ENCODE data around the gene CHP1.
A peak's percentile ranks its signal among the peaks of the same experiment; 100 is the strongest.

The CHP1 gene

DNA sequence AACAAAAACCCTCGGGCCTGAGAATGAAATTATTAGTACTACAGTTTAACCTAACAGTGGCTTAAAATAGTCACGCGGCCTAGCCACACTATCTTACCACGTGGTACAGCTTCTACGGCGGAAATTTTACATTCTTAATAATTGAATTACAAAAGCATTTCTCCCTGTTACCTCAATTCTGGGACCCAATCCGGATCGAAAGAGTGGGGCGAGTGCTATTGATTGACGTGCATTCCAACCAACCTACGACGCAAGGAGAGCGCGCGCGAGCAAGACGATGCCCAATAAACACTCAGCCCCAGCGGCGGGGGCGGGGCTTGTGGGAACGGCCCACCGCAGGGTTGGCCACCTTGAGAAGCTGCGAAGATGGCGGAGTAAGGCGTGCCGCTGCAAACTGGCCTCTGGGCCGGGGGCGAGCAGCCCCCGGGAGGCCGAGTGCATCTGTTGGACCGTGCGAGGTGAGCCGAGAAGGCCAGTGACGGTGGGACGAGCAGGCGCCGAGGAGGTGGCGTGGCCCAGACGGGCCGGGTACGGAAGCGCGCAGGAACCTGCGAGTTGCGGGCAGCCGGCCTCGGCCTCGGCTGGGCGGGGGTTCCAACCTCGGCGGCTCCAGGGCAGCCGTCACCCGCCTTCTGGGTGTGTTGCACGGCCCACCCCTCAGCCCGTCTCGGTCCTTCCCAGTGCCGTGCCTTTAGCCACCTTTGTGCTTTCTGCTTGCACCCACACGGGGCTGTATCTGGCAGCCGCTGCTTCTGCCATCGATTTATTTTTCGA, 52.8 kb downstream of the CHP1 start (continued):
- TF ChIP-seq, protein P1, sequence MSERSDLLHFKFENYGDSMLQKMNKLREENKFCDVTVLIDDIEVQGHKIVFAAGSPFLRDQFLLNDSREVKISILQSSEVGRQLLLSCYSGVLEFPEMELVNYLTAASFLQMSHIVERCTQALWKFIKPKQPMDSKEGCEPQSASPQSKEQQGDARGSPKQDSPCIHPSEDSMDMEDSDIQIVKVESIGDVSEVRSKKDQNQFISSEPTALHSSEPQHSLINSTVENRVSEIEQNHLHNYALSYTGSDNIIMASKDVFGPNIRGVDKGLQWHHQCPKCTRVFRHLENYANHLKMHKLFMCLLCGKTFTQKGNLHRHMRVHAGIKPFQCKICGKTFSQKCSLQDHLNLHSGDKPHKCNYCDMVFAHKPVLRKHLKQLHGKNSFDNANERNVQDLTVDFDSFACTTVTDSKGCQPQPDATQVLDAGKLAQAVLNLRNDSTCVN (tag by site-specific recombination; optimal IDR thresholded peaks at IDR 0.05): peak; percentile 88
- no peak for TF ChIP-seq ZNF549 (tag by site-specific recombination; IDR thresholded peaks at IDR 0.05)
- no peak for TF ChIP-seq ZNF830 (tag by site-specific recombination; IDR thresholded peaks at IDR 0.05; ENCODE audit: low read depth)
- TF ChIP-seq ZNF404 (tag by site-specific recombination; IDR thresholded peaks at IDR 0.05): no peak
- TF ChIP-seq ZNF274 (IDR thresholded peaks at IDR 0.05; ENCODE audit: low read length): no peak
- no peak for TF ChIP-seq ZNF274 (tag by site-specific recombination; IDR thresholded peaks at IDR 0.05; ENCODE audit: borderline replicate concordance)
- no peak for TF ChIP-seq ZNF266 (tag by site-specific recombination; IDR thresholded peaks at IDR 0.05; ENCODE audit: low read depth)
- TF ChIP-seq, protein P2, sequence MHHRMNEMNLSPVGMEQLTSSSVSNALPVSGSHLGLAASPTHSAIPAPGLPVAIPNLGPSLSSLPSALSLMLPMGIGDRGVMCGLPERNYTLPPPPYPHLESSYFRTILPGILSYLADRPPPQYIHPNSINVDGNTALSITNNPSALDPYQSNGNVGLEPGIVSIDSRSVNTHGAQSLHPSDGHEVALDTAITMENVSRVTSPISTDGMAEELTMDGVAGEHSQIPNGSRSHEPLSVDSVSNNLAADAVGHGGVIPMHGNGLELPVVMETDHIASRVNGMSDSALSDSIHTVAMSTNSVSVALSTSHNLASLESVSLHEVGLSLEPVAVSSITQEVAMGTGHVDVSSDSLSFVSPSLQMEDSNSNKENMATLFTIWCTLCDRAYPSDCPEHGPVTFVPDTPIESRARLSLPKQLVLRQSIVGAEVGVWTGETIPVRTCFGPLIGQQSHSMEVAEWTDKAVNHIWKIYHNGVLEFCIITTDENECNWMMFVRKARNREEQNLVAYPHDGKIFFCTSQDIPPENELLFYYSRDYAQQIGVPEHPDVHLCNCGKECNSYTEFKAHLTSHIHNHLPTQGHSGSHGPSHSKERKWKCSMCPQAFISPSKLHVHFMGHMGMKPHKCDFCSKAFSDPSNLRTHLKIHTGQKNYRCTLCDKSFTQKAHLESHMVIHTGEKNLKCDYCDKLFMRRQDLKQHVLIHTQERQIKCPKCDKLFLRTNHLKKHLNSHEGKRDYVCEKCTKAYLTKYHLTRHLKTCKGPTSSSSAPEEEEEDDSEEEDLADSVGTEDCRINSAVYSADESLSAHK (tag by site-specific recombination; IDR thresholded peaks at IDR 0.05): no peak
- TF ChIP-seq ZNF248 (tag by site-specific recombination; IDR thresholded peaks at IDR 0.05): no peak
- TF ChIP-seq PRDM1 (tag by site-specific recombination; IDR thresholded peaks at IDR 0.05): no peak
- TF ChIP-seq ZNF175 (tag by site-specific recombination; IDR thresholded peaks at IDR 0.05): no peak
- peak; percentile 46; the same call in 1 of the 2 replicates for TF ChIP-seq KLF7 (tag by site-specific recombination; IDR thresholded peaks at IDR 0.05; ENCODE audit: borderline replicate concordance)
- TF ChIP-seq ZNF792 (tag by site-specific recombination; IDR thresholded peaks at IDR 0.05): no peak
- no peak for TF ChIP-seq ZNF350 (tag by site-specific recombination; IDR thresholded peaks at IDR 0.05)
- TF ChIP-seq ZNF133 (tag by site-specific recombination; IDR thresholded peaks at IDR 0.05): no peak
- TF ChIP-seq ZNF423 (tag by site-specific recombination; IDR thresholded peaks at IDR 0.05): no peak
- TF ChIP-seq, protein P3, sequence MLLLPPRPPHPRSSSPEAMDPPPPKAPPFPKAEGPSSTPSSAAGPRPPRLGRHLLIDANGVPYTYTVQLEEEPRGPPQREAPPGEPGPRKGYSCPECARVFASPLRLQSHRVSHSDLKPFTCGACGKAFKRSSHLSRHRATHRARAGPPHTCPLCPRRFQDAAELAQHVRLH (tag by site-specific recombination; IDR thresholded peaks at IDR 0.05): no peak
- TF ChIP-seq ZNF776 (tag by site-specific recombination; IDR thresholded peaks at IDR 0.05; ENCODE audit: borderline replicate concordance): no peak
- TF ChIP-seq, protein P4, sequence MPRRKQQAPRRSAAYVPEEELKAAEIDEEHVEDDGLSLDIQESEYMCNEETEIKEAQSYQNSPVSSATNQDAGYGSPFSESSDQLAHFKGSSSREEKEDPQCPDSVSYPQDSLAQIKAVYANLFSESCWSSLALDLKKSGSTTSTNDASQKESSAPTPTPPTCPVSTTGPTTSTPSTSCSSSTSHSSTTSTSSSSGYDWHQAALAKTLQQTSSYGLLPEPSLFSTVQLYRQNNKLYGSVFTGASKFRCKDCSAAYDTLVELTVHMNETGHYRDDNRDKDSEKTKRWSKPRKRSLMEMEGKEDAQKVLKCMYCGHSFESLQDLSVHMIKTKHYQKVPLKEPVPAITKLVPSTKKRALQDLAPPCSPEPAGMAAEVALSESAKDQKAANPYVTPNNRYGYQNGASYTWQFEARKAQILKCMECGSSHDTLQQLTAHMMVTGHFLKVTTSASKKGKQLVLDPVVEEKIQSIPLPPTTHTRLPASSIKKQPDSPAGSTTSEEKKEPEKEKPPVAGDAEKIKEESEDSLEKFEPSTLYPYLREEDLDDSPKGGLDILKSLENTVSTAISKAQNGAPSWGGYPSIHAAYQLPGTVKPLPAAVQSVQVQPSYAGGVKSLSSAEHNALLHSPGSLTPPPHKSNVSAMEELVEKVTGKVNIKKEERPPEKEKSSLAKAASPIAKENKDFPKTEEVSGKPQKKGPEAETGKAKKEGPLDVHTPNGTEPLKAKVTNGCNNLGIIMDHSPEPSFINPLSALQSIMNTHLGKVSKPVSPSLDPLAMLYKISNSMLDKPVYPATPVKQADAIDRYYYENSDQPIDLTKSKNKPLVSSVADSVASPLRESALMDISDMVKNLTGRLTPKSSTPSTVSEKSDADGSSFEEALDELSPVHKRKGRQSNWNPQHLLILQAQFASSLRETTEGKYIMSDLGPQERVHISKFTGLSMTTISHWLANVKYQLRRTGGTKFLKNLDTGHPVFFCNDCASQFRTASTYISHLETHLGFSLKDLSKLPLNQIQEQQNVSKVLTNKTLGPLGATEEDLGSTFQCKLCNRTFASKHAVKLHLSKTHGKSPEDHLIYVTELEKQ (tag by site-specific recombination; IDR thresholded peaks at IDR 0.05; ENCODE audit: borderline replicate concordance): no peak
- no peak for TF ChIP-seq ZNF354C (tag by site-specific recombination; IDR thresholded peaks at IDR 0.05; ENCODE audit: borderline replicate concordance, low read depth)
- no peak for TF ChIP-seq OVOL3 (tag by site-specific recombination; IDR thresholded peaks at IDR 0.05)
- no peak for TF ChIP-seq MYNN (tag by site-specific recombination; IDR thresholded peaks at IDR 0.05; ENCODE audit: borderline replicate concordance)
- TF ChIP-seq ZNF596 (tag by site-specific recombination; IDR thresholded peaks at IDR 0.05): no peak
- TF ChIP-seq ZFHX2 (tag by site-specific recombination; conservative IDR thresholded peaks at IDR 0.05): peak; percentile 32; the same call in 1 of the 2 replicates
- TF ChIP-seq ZNF560 (tag by site-specific recombination; IDR thresholded peaks at IDR 0.05; ENCODE audit: borderline replicate concordance): no peak
- no peak for TF ChIP-seq ZNF785 (tag by site-specific recombination; IDR thresholded peaks at IDR 0.05)
- TF ChIP-seq ZSCAN23 (tag by site-specific recombination; IDR thresholded peaks at IDR 0.05): no peak
- TF ChIP-seq KLF1 (tag by site-specific recombination; IDR thresholded peaks at IDR 0.05): peak; percentile 64; the same call in 1 of the 2 replicates
- no peak for TF ChIP-seq ZNF37A (tag by site-specific recombination; IDR thresholded peaks at IDR 0.05)
- 0 out of 2 replicates have a peak, but pooled peaks have one; percentile 36 for TF ChIP-seq ZNF610 (tag by site-specific recombination; IDR thresholded peaks at IDR 0.05; ENCODE audit: borderline replicate concordance)
- no peak for TF ChIP-seq TRIM28 (IDR thresholded peaks at IDR 0.05; ENCODE audit: borderline replicate concordance, low read length)
- TF ChIP-seq ZBTB48 (tag by site-specific recombination; IDR thresholded peaks at IDR 0.05): no peak
- TF ChIP-seq SP7 (tag by site-specific recombination; IDR thresholded peaks at IDR 0.05): peak; percentile 61
- no peak for TF ChIP-seq ZNF16 (tag by site-specific recombination; IDR thresholded peaks at IDR 0.05; ENCODE audit: low read depth)
- TF ChIP-seq GFI1B (tag by site-specific recombination; IDR thresholded peaks at IDR 0.05): no peak
